ENCODE measurements around the gene ELOVL7. TPM values are rescaled to one million over a fixed set of nuclear protein-coding genes. Genes with fewer than 3 reads are reported as not detected.

ELOVL7 gene
- total RNA-seq, 1 experiment from 2014 or later, result 2.9 TPM

GRCh38 chr5:60744682-60745081 lies 99.4 kb downstream of the ELOVL7 start:
- H3K27ac ChIP-seq (ENCODE audit: low read length), result no peak overlapping the region
- ChIA-PET POLR2A (no interaction called here), CTCF (no interaction called here)
- no peaks in the 10 kb centered on the region for H3K36me3 ChIP-seq (ENCODE audit: control insufficient read depth, insufficient read depth, low read length)
- no peaks in the 10 kb centered on the region; the same call in 1 of the 2 replicates for H3K27me3 ChIP-seq (ENCODE audit: control insufficient read depth, insufficient read depth, low read length)
- H3K4me3 ChIP-seq (ENCODE audit: low read depth in 2 of 2, low read length in 2 of 2), result no peak overlapping the region
- no peaks in the 10 kb centered on the region for H3K4me1 ChIP-seq (ENCODE audit: control insufficient read depth, insufficient read depth, low read length)
- ATAC-seq (no peak), DNase-seq (ENCODE audit: low read depth, low spot score) (no peak)
- no peaks in the 10 kb centered on the region for H3K9me3 ChIP-seq (ENCODE audit: control insufficient read depth, insufficient read depth, low read depth, low read length)
- no TSS peak for BruUV-seq (replicated peaks)
- intact Hi-C loops (cut with micrococcal nuclease; ENCODE audit: unreplicated experiment), result no loop called here
- TF ChIP-seq CTCF (IDR thresholded peaks at IDR 0.05) (no peak), SIN3A (IDR thresholded peaks at IDR 0.05; ENCODE audit: borderline replicate concordance, insufficient read depth, low read depth, low read length) (no peak), TCF7L2 (IDR thresholded peaks at IDR 0.05; ENCODE audit: low read depth, low read length) (no peak), REST (IDR thresholded peaks at IDR 0.05; ENCODE audit: insufficient read depth in 1 of 2, low read depth in 2 of 2, low read length in 1 of 2) (no peak), POLR2AphosphoS5 (IDR thresholded peaks at IDR 0.05; ENCODE audit: low read depth, low read length) (no peak)
- in situ Hi-C loops (cut with HindIII; ENCODE audit: low pct_unique_long_range_greater_than_20kb, low sequenced_read_pairs), result no loop called here

GRCh38 chr5:60743511-60744314 lies 100.4 kb downstream of the ELOVL7 start:
- no peak for TF ChIP-seq CTCF (IDR thresholded peaks at IDR 0.05)
- no peak for TF ChIP-seq REST (IDR thresholded peaks at IDR 0.05; ENCODE audit: insufficient read depth in 1 of 2, low read depth in 2 of 2, low read length in 1 of 2)
- no peak for TF ChIP-seq SIN3A (IDR thresholded peaks at IDR 0.05; ENCODE audit: borderline replicate concordance, insufficient read depth, low read depth, low read length)
- no peak for TF ChIP-seq POLR2AphosphoS5 (IDR thresholded peaks at IDR 0.05; ENCODE audit: low read depth, low read length)
- no peak for TF ChIP-seq TCF7L2 (IDR thresholded peaks at IDR 0.05; ENCODE audit: low read depth, low read length)
- no peaks in the 10 kb centered on the region for H3K36me3 ChIP-seq (ENCODE audit: control insufficient read depth, insufficient read depth, low read length)
- CTCF ChIA-PET, result interaction anchor here (0.6 kb wide), 2 partner anchors 9 to 73 kb away, joined by 3 read pairs; no protein-coding TSS in a partner anchor
- in situ Hi-C loops (cut with HindIII; ENCODE audit: low pct_unique_long_range_greater_than_20kb, low sequenced_read_pairs) (no loop called here), intact Hi-C loops (cut with micrococcal nuclease; ENCODE audit: unreplicated experiment) (no loop called here)
- H3K27ac ChIP-seq (ENCODE audit: low read length), result no peak overlapping the region
- DNase-seq (ENCODE audit: low read depth, low spot score), result no peak
- POLR2A ChIA-PET, result no interaction called here
- no peak overlapping the region for H3K4me3 ChIP-seq (ENCODE audit: low read depth in 2 of 2, low read length in 2 of 2)
- no peaks in the 10 kb centered on the region for H3K4me1 ChIP-seq (ENCODE audit: control insufficient read depth, insufficient read depth, low read length)
- H3K27me3 ChIP-seq (ENCODE audit: control insufficient read depth, insufficient read depth, low read length), result no peaks in the 10 kb centered on the region; the same call in 1 of the 2 replicates
- no peaks in the 10 kb centered on the region for H3K9me3 ChIP-seq (ENCODE audit: control insufficient read depth, insufficient read depth, low read depth, low read length)
- BruUV-seq (replicated peaks), result no TSS peak
- ATAC-seq, result no peak
